H1 (cell line): Measurements from ENCODE around the gene LRRFIP1. TPM values are rescaled to one million over a fixed set of nuclear protein-coding genes. Genes with fewer than 3 reads are reported as not detected.

ENCODE experiments used
- CTCF ChIA-PET: fragments of 300-600 bp; sonication (Branson Sonifier 250); formaldehyde crosslinking; loops from one replicate; lab custom pipeline; 2021; ENCODE audit not compliant: partially characterized antibody; lab: Charles Lee
- POLR2A ChIA-PET: fragments of 300-600 bp; sonication (Branson Sonifier 250); formaldehyde crosslinking; loops from one replicate; lab custom pipeline; 2021; ENCODE audit warnings: inconsistent platforms; ENCODE audit not compliant: partially characterized antibody; lab: Charles Lee
- DNase-seq, 2 experiments: peaks; one replicate each; pipeline versions ENCODE4 v3.0.0 to v3.0.0-alpha.2; 2010 to 2022; ENCODE audit warnings: low spot score in 2 of 2, low read depth in 1 of 2, mixed read lengths in 1 of 2
- FAIRE-seq: peaks from 2 replicates; lab custom pipeline; 2011; peaks lifted over from hg19 to GRCh38; lab: Jason Lieb, UNC
- H2AFZ ChIP-seq: 2 replicates; pipeline ENCODE4 v1.8.1; 2012; ENCODE audit warnings: low read length, inconsistent platforms
- H2AK5ac ChIP-seq: 2 replicates; pipeline ENCODE4 v1.6.1; 2013; ENCODE audit warnings: low read depth, low read length
- H2BK120ac ChIP-seq: replicated peaks from 2 replicates; pipeline ENCODE3; 2013; ENCODE audit warnings: low read depth, low read length, inconsistent platforms
- H2BK12ac ChIP-seq: 2 replicates; pipeline ENCODE4 v1.6.1; 2013; ENCODE audit warnings: low read depth, low read length
- H2BK15ac ChIP-seq: 2 replicates; pipeline ENCODE4 v1.6.1; 2013; ENCODE audit warnings: low read length
- H2BK20ac ChIP-seq: 2 replicates; pipeline ENCODE4 v1.6.1; 2013; ENCODE audit warnings: low read length
- H2BK5ac ChIP-seq: 2 replicates; pipeline ENCODE4 v1.6.1; 2013; ENCODE audit warnings: low read depth, low read length
- H3K14ac ChIP-seq: 2 replicates; pipeline ENCODE4 v1.6.1; 2013; ENCODE audit warnings: inconsistent platforms; ENCODE audit not compliant: insufficient read length
- H3K18ac ChIP-seq: 2 replicates; pipeline ENCODE4 v1.6.1; 2013; ENCODE audit warnings: low read length; ENCODE audit errors: extremely low read depth
- H3K23ac ChIP-seq: 2 replicates; pipeline ENCODE4 v1.6.1; 2013; ENCODE audit warnings: inconsistent platforms; ENCODE audit not compliant: insufficient read length
- H3K23me2 ChIP-seq: 2 replicates; pipeline ENCODE4 v1.6.1; 2013; ENCODE audit warnings: low read depth, low read length
- H3K27ac ChIP-seq: 2 replicates; pipeline ENCODE4 v1.6.1; 2011; ENCODE audit warnings: low read depth, low read length, inconsistent platforms
- H3K27me3 ChIP-seq, 4 experiments: replicated peaks in 1 of 4; 1 replicate in 1 of 4; 2 replicates in 3 of 4; pipeline versions ENCODE4 v1.6.1 to v1.8.1; 2011 to 2013; ENCODE audit warnings: low read length in 3 of 4, mild to moderate bottlenecking in 3 of 4, inconsistent platforms in 2 of 4, mixed read lengths in 2 of 4, moderate library complexity in 1 of 4; ENCODE audit not compliant: control insufficient read depth in 3 of 4, insufficient read depth in 3 of 4; ENCODE audit errors: extremely low read depth in 1 of 4
- H3K36me3 ChIP-seq, 4 experiments: 2 replicates each; pipeline versions ENCODE4 v1.6.1 to v1.8.1; 2011 to 2013; ENCODE audit warnings: mild to moderate bottlenecking in 4 of 4, low read length in 3 of 4, moderate library complexity in 2 of 4, control low read depth in 1 of 4, inconsistent platforms in 1 of 4; ENCODE audit not compliant: insufficient read depth in 4 of 4, control insufficient read depth in 2 of 4
- H3K4ac ChIP-seq: replicated peaks from 2 replicates; pipeline ENCODE3; 2013; ENCODE audit warnings: low read length, low read depth, mixed read lengths, inconsistent platforms; ENCODE audit not compliant: insufficient read length
- H3K4me1 ChIP-seq, 4 experiments: replicated peaks in 1 of 4; 1 replicate in 1 of 4; 2 replicates in 3 of 4; pipeline versions ENCODE4 v1.6.1 to v1.8.1; 2011 to 2013; ENCODE audit warnings: low read length in 3 of 4, inconsistent platforms in 2 of 4, mixed read lengths in 1 of 4; ENCODE audit not compliant: insufficient read depth in 4 of 4, control insufficient read depth in 3 of 4
- H3K4me2 ChIP-seq, 2 experiments: 2 replicates each; pipeline versions ENCODE4 v1.6.1 to v1.8.1; 2011 to 2013; ENCODE audit warnings: low read depth in 2 of 2, low read length in 2 of 2, control low read depth in 1 of 2, inconsistent platforms in 1 of 2, mild to moderate bottlenecking in 1 of 2; ENCODE audit not compliant: insufficient read depth in 1 of 2
- H3K4me3 ChIP-seq, 4 experiments: fragments of 200-600, 300-600 bp in 1 of 4; sonication (generic), shearing (Covaris generic), sonication (Bioruptor Twin) in 1 of 4; 2 replicates each; pipeline versions ENCODE4 v1.5.1 to v1.8.1; 2011 to 2016; ENCODE audit warnings: low read length in 4 of 4, low read depth in 3 of 4, control low read depth in 2 of 4, inconsistent platforms in 2 of 4, mild to moderate bottlenecking in 2 of 4, mixed read lengths in 1 of 4, moderate library complexity in 1 of 4; ENCODE audit not compliant: insufficient read depth in 2 of 4; ENCODE audit errors: extremely low read depth in 1 of 4
- H3K56ac ChIP-seq: replicated peaks from 2 replicates; pipeline ENCODE3; 2013; ENCODE audit warnings: low read depth, mild to moderate bottlenecking, mixed read lengths, low read length, inconsistent platforms; ENCODE audit not compliant: insufficient read length
- H3K79me1 ChIP-seq: 2 replicates; pipeline ENCODE4 v1.6.1; 2013; ENCODE audit warnings: low read depth, low read length, control low read depth
- H3K79me2 ChIP-seq, 2 experiments: 2 replicates each; pipeline versions ENCODE4 v1.6.1 to v1.8.1; 2012 to 2013; ENCODE audit warnings: low read length in 2 of 2, mild to moderate bottlenecking in 2 of 2, inconsistent platforms in 1 of 2; ENCODE audit not compliant: insufficient read depth in 2 of 2, control insufficient read depth in 1 of 2
- H3K9ac ChIP-seq, 4 experiments: replicated peaks in 1 of 4; 1 replicate in 1 of 4; 2 replicates in 3 of 4; pipeline versions ENCODE4 v1.6.1 to v1.8.1; 2011 to 2013; ENCODE audit warnings: low read depth in 3 of 4, low read length in 3 of 4, control low read depth in 2 of 4, mild to moderate bottlenecking in 2 of 4, moderate library complexity in 2 of 4, inconsistent platforms in 1 of 4; ENCODE audit errors: extremely low read depth in 1 of 4
- H3K9me3 ChIP-seq, 2 experiments: 2 replicates each; pipeline versions ENCODE4 v1.6.1 to v1.8.1; 2012 to 2013; ENCODE audit warnings: mild to moderate bottlenecking in 2 of 2, moderate library complexity in 2 of 2, control low read depth in 1 of 2, inconsistent platforms in 1 of 2, low read depth in 1 of 2, low read length in 1 of 2, mixed read lengths in 1 of 2; ENCODE audit not compliant: insufficient read depth in 2 of 2
- H4K20me1 ChIP-seq, 2 experiments: replicated peaks in 1 of 2; 2 replicates each; pipeline versions ENCODE3 to v1.8.1; 2011 to 2013; ENCODE audit warnings: inconsistent platforms in 2 of 2, low read length in 2 of 2, mild to moderate bottlenecking in 1 of 2; ENCODE audit not compliant: insufficient read depth in 2 of 2, control insufficient read depth in 1 of 2
- H4K5ac ChIP-seq: 2 replicates; pipeline ENCODE4 v1.6.1; 2013; ENCODE audit warnings: low read length, low read depth, mixed read lengths, inconsistent platforms; ENCODE audit not compliant: insufficient read length
- H4K8ac ChIP-seq: 2 replicates; pipeline ENCODE4 v1.8.0; 2013; ENCODE audit warnings: mild to moderate bottlenecking, moderate library complexity, low read length, inconsistent platforms; ENCODE audit not compliant: insufficient read depth; ENCODE audit errors: extremely low read depth
- H4K91ac ChIP-seq: replicated peaks from 2 replicates; pipeline ENCODE3; 2013; ENCODE audit warnings: low read length, mixed read lengths, inconsistent platforms; ENCODE audit not compliant: insufficient read length
- ASH2L ChIP-seq: fragments of 200-600, 300-600 bp; sonication (generic); IDR thresholded peaks from one replicate; pipeline ENCODE4 v1.7.1; 2017; ENCODE audit warnings: low read length
- BACH1 ChIP-seq: IDR thresholded peaks from 2 replicates; pipeline ENCODE4 v1.6.1; 2012; ENCODE audit warnings: low read length, improper control_type of control experiment
- CEBPB ChIP-seq: IDR thresholded peaks from 2 replicates; pipeline ENCODE4 v1.6.1; 2012; ENCODE audit warnings: low read depth, low read length
- CHD2 ChIP-seq: IDR thresholded peaks from 2 replicates; pipeline ENCODE4 v1.6.1; 2012; ENCODE audit warnings: low read length, improper control_type of control experiment
- GABPA ChIP-seq: IDR thresholded peaks from 2 replicates; pipeline ENCODE4 v1.6.1; 2011; ENCODE audit warnings: mild to moderate bottlenecking, low read length, moderate library complexity, borderline replicate concordance; ENCODE audit not compliant: insufficient read depth
- GTF2F1 ChIP-seq: IDR thresholded peaks from 2 replicates; pipeline ENCODE4 v1.6.1; 2012; ENCODE audit warnings: low read depth, low read length, improper control_type of control experiment, borderline replicate concordance
- HDAC6 ChIP-seq: IDR thresholded peaks from one replicate; pipeline ENCODE4 v1.7.1; 2012; ENCODE audit warnings: low read depth, mild to moderate bottlenecking, inconsistent platforms, low read length, moderate library complexity
- JUN ChIP-seq: IDR thresholded peaks from 2 replicates; pipeline ENCODE4 v1.6.1; 2011; ENCODE audit warnings: low read depth, mild to moderate bottlenecking, improper control_type of control experiment, low read length
- JUND ChIP-seq: IDR thresholded peaks from 2 replicates; pipeline ENCODE4 v1.6.1; 2011; ENCODE audit warnings: mild to moderate bottlenecking, improper control_type of control experiment, low read length
- MAX ChIP-seq: IDR thresholded peaks from 2 replicates; pipeline ENCODE4 v1.6.1; 2012; ENCODE audit warnings: inconsistent platforms
- POLR2A ChIP-seq, 2 experiments: IDR thresholded peaks; 1 replicate in 1 of 2; 2 replicates in 1 of 2; pipeline ENCODE4 v1.6.1; 2011; ENCODE audit warnings: low read depth in 2 of 2, low read length in 2 of 2, mild to moderate bottlenecking in 2 of 2; ENCODE audit errors: control extremely low read depth in 1 of 2
- POU5F1 ChIP-seq: IDR thresholded peaks from 2 replicates; pipeline ENCODE4 v1.6.1; 2011; ENCODE audit warnings: low read depth, mild to moderate bottlenecking, low read length, moderate library complexity
- SIN3A ChIP-seq, 2 experiments: IDR thresholded peaks in 1 of 2; conservative IDR thresholded peaks in 1 of 2; 2 replicates each; pipeline ENCODE4 v1.6.1; 2011 to 2012; ENCODE audit warnings: low read length in 2 of 2, improper control_type of control experiment in 1 of 2, low read depth in 1 of 2, mild to moderate bottlenecking in 1 of 2
- SIX5 ChIP-seq: IDR thresholded peaks from 2 replicates; pipeline ENCODE4 v1.6.1; 2011; ENCODE audit warnings: mild to moderate bottlenecking, low read depth, low read length
- SP1 ChIP-seq: IDR thresholded peaks from 2 replicates; pipeline ENCODE4 v1.6.1; 2011; ENCODE audit warnings: low read depth, low read length
- SUZ12 ChIP-seq: fragments of 200-600 bp; sonication (generic); IDR thresholded peaks from 2 replicates; pipeline ENCODE4 v1.6.1; 2012; ENCODE audit warnings: mild to moderate bottlenecking, inconsistent platforms, low read length, moderate library complexity, mixed read lengths
- TBP ChIP-seq: IDR thresholded peaks from 2 replicates; pipeline ENCODE4 v1.6.1; 2011; ENCODE audit warnings: low read depth, low read length, improper control_type of control experiment
- WGBS, 2 experiments: shearing (Covaris generic) in 1 of 2; methylation state at CpG; one replicate each; pipeline versions ENCODE4 v1.1.6 to v1.1.7; 2013 to 2015; ENCODE audit warnings: low lambda C conversion rate in 2 of 2, mixed read lengths in 2 of 2, inconsistent platforms in 1 of 2, low coverage in 1 of 2, missing lambda C conversion rate in 1 of 2; ENCODE audit not compliant: insufficient replicate concordance in 2 of 2, insufficient coverage in 1 of 2, insufficient read length in 1 of 2; ENCODE audit errors: extremely low coverage in 1 of 2, missing lambda C conversion rate in 1 of 2; 5-methylcytosine and 5-hydroxymethylcytosine counted together
- polyA plus RNA-seq, 7 experiments: library from polyadenylated mRNA; depleted of rRNA in 3 of 7; stranded (reverse) in 5 of 7; unstranded in 2 of 7; fragments of >200 nt in 5 of 7; fragments of 200-250 nt in 2 of 7; gene quantifications; 1 replicate in 5 of 7; 2 replicates in 1 of 7; 4 replicates in 1 of 7; pipeline versions ENCODE4 v1.2.1 to v1.2.3, GENCODE V29; 2011 to 2013; ENCODE audit warnings: missing spikeins in 2 of 7, mixed read lengths in 2 of 7
- total RNA-seq: library from RNA; stranded (reverse); fragmentation: NEBNext Ultra II Directional; extraction: Animal tissue kit (Norgen Biotek cat#: 25700); gene quantifications from 2 replicates; pipeline ENCODE4 v1.2.1, GENCODE V29; 2021

Gene LRRFIP1
- total and polyA plus RNA-seq, 2 of the 8 experiments (the other 6 are each of a cell fraction or from before 2014, with no cell fraction given) = 12.1 to 75.8 TPM

DNA sequence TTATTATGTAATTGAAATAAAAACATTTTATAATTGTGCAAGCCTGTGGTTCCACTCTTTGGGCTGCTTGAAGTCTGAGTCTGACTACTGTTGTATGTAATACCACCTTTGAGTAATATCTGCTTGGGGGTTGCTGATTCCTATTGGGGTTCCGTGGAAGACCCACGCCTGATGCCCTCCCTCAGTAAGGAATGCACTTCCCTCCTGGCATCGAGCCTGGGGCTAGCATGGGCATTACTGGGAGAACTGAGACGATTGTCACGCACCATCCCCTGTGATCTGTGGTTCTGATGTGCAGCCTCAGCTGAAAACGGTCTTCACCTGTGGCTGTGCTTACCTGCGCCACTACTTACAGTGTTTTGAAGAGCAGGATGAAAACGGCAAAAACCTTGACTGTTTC is 138.5 kb downstream of the LRRFIP1 start:
- FAIRE-seq (no peak), DNase-seq (peak in 1 of 2 experiments; percentile 33)
- no peak overlapping the region for H3K9ac ChIP-seq
- H2AK5ac ChIP-seq = no peak overlapping the region
- H3K18ac ChIP-seq = no peak overlapping the region
- H4K8ac ChIP-seq = no peak overlapping the region
- no peak overlapping the region for H2BK20ac ChIP-seq
- H2BK12ac ChIP-seq = no peak overlapping the region
- no peak overlapping the region for H4K91ac ChIP-seq
- H3K4me1 ChIP-seq = no peaks in the 10 kb centered on the region
- no peak overlapping the region for H3K14ac ChIP-seq
- no peaks in the 10 kb centered on the region for H3K79me2 ChIP-seq
- H4K5ac ChIP-seq = no peak overlapping the region
- no peak overlapping the region for H3K4me3 ChIP-seq
- no peak overlapping the region for H2BK15ac ChIP-seq
- H3K36me3 ChIP-seq = peaks cover 0 to 12% (median 6%) of the 10 kb centered on the region in 4 experiments; a peak in 4 of 8 replicates
- no peaks in the 10 kb centered on the region for H3K27me3 ChIP-seq
- no peak overlapping the region for H3K23ac ChIP-seq
- WGBS, 2 experiments = 89% methylated on average over 8 of the region's 8 CpGs; no CpG with 5 or more reads in 1 of the 2 experiments
- no peak overlapping the region for H2BK120ac ChIP-seq
- no peak overlapping the region for H3K27ac ChIP-seq
- H3K9me3 ChIP-seq = no peaks in the 10 kb centered on the region
- no peak overlapping the region for H3K56ac ChIP-seq
- no peak overlapping the region for H3K4me2 ChIP-seq
- no peaks in the 10 kb centered on the region for H4K20me1 ChIP-seq
- H3K4ac ChIP-seq = no peak overlapping the region
- H2BK5ac ChIP-seq = no peak overlapping the region
- no peaks in the 10 kb centered on the region for H3K23me2 ChIP-seq
- H3K79me1 ChIP-seq = no peaks in the 10 kb centered on the region
- H2AFZ ChIP-seq = no peak overlapping the region
- ChIA-PET CTCF (interaction anchor here (0.6 to 1.1 kb wide), 3 partner anchors 9 to 452 kb away, joined by 4 to 6 read pairs (median 4); no protein-coding TSS in a partner anchor), POLR2A (no interaction called here)
- TF ChIP-seq JUND = no peak
- TF ChIP-seq POLR2A (IDR thresholded peaks at IDR 0.05; ENCODE audit: control extremely low read depth in 1 of 2, low read depth in 2 of 2, low read length in 2 of 2) = no peak
- TF ChIP-seq ASH2L = no peak
- TF ChIP-seq TBP = no peak
- no peak for TF ChIP-seq SIN3A (conservative IDR thresholded peaks at IDR 0.05 in 1 of 2, IDR thresholded peaks at IDR 0.05 in 1 of 2; ENCODE audit: low read depth in 1 of 2, low read length in 2 of 2)
- TF ChIP-seq JUN = no peak
- no peak for TF ChIP-seq GABPA
- TF ChIP-seq MAX = no peak
- no peak for TF ChIP-seq SIX5
- TF ChIP-seq BACH1 = no peak
- TF ChIP-seq CHD2 = no peak
- TF ChIP-seq POU5F1 = no peak
- TF ChIP-seq GTF2F1 = no peak
- TF ChIP-seq HDAC6 = no peak
- no peak for TF ChIP-seq SP1
- TF ChIP-seq SUZ12 = no peak
- TF ChIP-seq CEBPB = no peak
